Smooth muscle cell of trachea (primary cell): ENCODE data around the gene SLC1A5. TPM values are rescaled to one million over a fixed set of nuclear protein-coding genes. Genes with fewer than 3 reads are reported as not detected.

Source experiments
- total RNA-seq: library from RNA; depleted of rRNA; stranded (reverse); fragments of >200 nt; gene quantifications from 2 replicates; pipeline ENCODE4 v1.2.1, GENCODE V29; 2014

SLC1A5 gene
- 126 and 275 TPM in 2 replicates for total RNA-seq

GRCh38 chr19:46788262-46788967 is at the start of gene SLC1A5:
Gene SLC1A5, minus strand, starts transcription at chr19:46788594. Its CDS starts 629 bp downstream, at chr19:46787965.

GRCh38 chr19:46746281-46747057 is 41.9 kb downstream of the SLC1A5 start, which contains the start of gene STRN4:
Gene STRN4, minus strand, starts transcription at chr19:46746450. Its CDS starts 20 bp downstream, at chr19:46746430.

GRCh38 chr19:46745521-46746280 is 42.7 kb downstream of the SLC1A5 start, which contains the start of gene FKRP:
Gene FKRP, plus strand, starts transcription at chr19:46746057. Its CDS starts 9,394 bp downstream, at chr19:46755451.

Other genes starting within 250 kb of the SLC1A5 start
- 245 and 374 TPM in 2 replicates for gene CALM3, start 187.3 kb downstream of the SLC1A5 start, total RNA-seq
- gene PTGIR, start 163.5 kb downstream of the SLC1A5 start, total RNA-seq: 2.9 and 6.8 TPM in 2 replicates
- not detected in 2 replicates for gene GNG8, start 152.4 kb downstream of the SLC1A5 start, total RNA-seq
- 6.5 and 15.5 TPM in 2 replicates for gene DACT3, start 127.4 kb downstream of the SLC1A5 start, total RNA-seq
- gene PRKD2, start 71.5 kb downstream of the SLC1A5 start, total RNA-seq: 17.4 and 23.0 TPM in 2 replicates
- gene FKRP, start 42.5 kb downstream of the SLC1A5 start, total RNA-seq: 19.2 and 29.4 TPM in 2 replicates
- 44.2 and 97.3 TPM in 2 replicates for gene STRN4, start 42.1 kb downstream of the SLC1A5 start, total RNA-seq
- 169 and 172 TPM in 2 replicates for gene AP2S1, start 62.3 kb upstream of the SLC1A5 start, total RNA-seq
- gene ARHGAP35, start 72.4 kb upstream of the SLC1A5 start, total RNA-seq: 44.7 and 49.3 TPM in 2 replicates
- 0.83 TPM in 1 of 2 replicates, not detected in the other for gene NPAS1, start 231.2 kb upstream of the SLC1A5 start, total RNA-seq